GM18873 (cell line): Measurements from ENCODE around the gene PTPRA.
"Not testable (repeated sequence)": the region's sequence is repeated elsewhere in the genome, so short reads cannot be mapped to it uniquely, and the experiment has no call there.

Source experiments
- ATAC-seq: cut with Tn5 transposase; IDR thresholded peaks from one replicate; pipeline ENCODE4 v1.9.1; 2021; ENCODE audit warnings: mild to moderate bottlenecking, moderate library complexity, moderate number of reproducible peaks; ENCODE audit not compliant: unreplicated experiment, low FRiP score

Gene PTPRA

GRCh38 chr20:2873010-2873746, at the start of gene PTPRA:
Gene PTPRA (plus strand): TSS chr20:2873481. CDS start chr20:2964278, 90,797 bp downstream.
- peak; percentile 72 for ATAC-seq

- ATAC-seq, result no peak
Measured at GRCh38 chr20:2825761-2826160, 47.5 kb upstream of the PTPRA start.

GRCh38 chr20:2826655-2827054, 46.6 kb upstream of the PTPRA start:
- ATAC-seq, result no peak

GRCh38 chr20:2829376-2829775, 43.9 kb upstream of the PTPRA start:
- no peak for ATAC-seq

- ATAC-seq, result not testable (repeated sequence)
Measured at GRCh38 chr20:2831206-2831605, 42.1 kb upstream of the PTPRA start.

GRCh38 chr20:2833761-2834160, 39.5 kb upstream of the PTPRA start:
- no peak for ATAC-seq

GRCh38 chr20:2834401-2835110, 38.7 kb upstream of the PTPRA start:
- no peak for ATAC-seq

GRCh38 chr20:2835331-2835796, 37.9 kb upstream of the PTPRA start:
- ATAC-seq, result no peak

- no peak for ATAC-seq
Measured at GRCh38 chr20:2836035-2836434, 37.2 kb upstream of the PTPRA start.

GRCh38 chr20:2837221-2837960, 35.9 kb upstream of the PTPRA start:
- ATAC-seq, result no peak

GRCh38 chr20:2838170-2838797, 35.0 kb upstream of the PTPRA start:
- ATAC-seq, result no peak

- no peak for ATAC-seq
Measured at GRCh38 chr20:2838847-2839671, 34.2 kb upstream of the PTPRA start.

- no peak for ATAC-seq
Measured at GRCh38 chr20:2839732-2840137, 33.5 kb upstream of the PTPRA start.

- ATAC-seq, result peak; percentile 75
Measured at GRCh38 chr20:2840138-2840966, 32.9 kb upstream of the PTPRA start, which contains the start of the genes PCED1A and VPS16. Gene PCED1A (minus strand): TSS chr20:2840655. CDS start chr20:2839912, 743 bp downstream. Gene VPS16 (plus strand): TSS chr20:2840745. CDS start chr20:2840775, 30 bp downstream.

- peak; percentile 27 for ATAC-seq
Measured at GRCh38 chr20:2840967-2841531, 32.2 kb upstream of the PTPRA start.

- ATAC-seq, result no peak
Measured at GRCh38 chr20:2845607-2846006, 27.7 kb upstream of the PTPRA start.

GRCh38 chr20:2846698-2847097, 26.6 kb upstream of the PTPRA start:
- ATAC-seq, result no peak

GRCh38 chr20:2847802-2848201, 25.5 kb upstream of the PTPRA start:
- no peak for ATAC-seq
